Measurements from ENCODE around the gene EIF4EBP2. TPM values are rescaled to one million over a fixed set of nuclear protein-coding genes. Genes with fewer than 3 reads are reported as not detected.

The EIF4EBP2 gene
- polyA plus RNA-seq, 3 donors: 19.4 to 74.8 (median 60.2) TPM

- H3K27ac ChIP-seq (ENCODE audit: low read depth, low read length): no peak overlapping the region
These were observed 14.3 kb downstream of the EIF4EBP2 start for GRCh38 chr10:70418229-70418628.

GRCh38 chr10:70418713-70419112, 14.8 kb downstream of the EIF4EBP2 start:
- no peak overlapping the region for H3K27ac ChIP-seq (ENCODE audit: low read depth, low read length)
- whole genome bisulfite sequencing, 3 donors: 95 to 99% (median 97%) methylated on average over 3 of the region's 3 CpGs

More at GRCh38 chr10:70418229-70418628, 14.3 kb downstream of the EIF4EBP2 start:
- 86 to 96% (median 92%) methylated on average over 1 of the region's 1 CpG for WGBS, 3 donors

- no peak overlapping the region for H3K27ac ChIP-seq (ENCODE audit: low read depth, low read length)
- 88 to 92% (median 89%) methylated on average over 3 of the region's 3 CpGs for WGBS, 3 donors
These were observed 20.4 kb downstream of the EIF4EBP2 start for GRCh38 chr10:70424320-70424719.

- H3K27ac ChIP-seq (ENCODE audit: low read depth, low read length): no peak overlapping the region
- WGBS, 3 donors: 72 to 88% (median 78%) methylated on average over 3 of the region's 3 CpGs
These were observed 21.2 kb downstream of the EIF4EBP2 start for GRCh38 chr10:70425096-70425495.

- 92 to 96% (median 93%) methylated on average over 3 of the region's 3 CpGs for WGBS, 3 donors
- no peak overlapping the region for H3K27ac ChIP-seq (ENCODE audit: low read depth, low read length)
These were observed 22.9 kb downstream of the EIF4EBP2 start for GRCh38 chr10:70426823-70427222.

GRCh38 chr10:70430493-70431445, 26.8 kb downstream of the EIF4EBP2 start:
- WGBS, 3 donors: 42 to 53% (median 48%) methylated on average over 6 of the region's 6 CpGs
- no peak overlapping the region for H3K27ac ChIP-seq (ENCODE audit: low read depth, low read length)

GRCh38 chr10:70432101-70432500, 28.2 kb downstream of the EIF4EBP2 start:
- WGBS, 3 donors: 49 to 70% (median 70%) methylated on average over 4 of the region's 4 CpGs
- no peak overlapping the region for H3K27ac ChIP-seq (ENCODE audit: low read depth, low read length)

GRCh38 chr10:70432561-70433263, 28.8 kb downstream of the EIF4EBP2 start:
- WGBS, 3 donors: 46 to 80% (median 50%) methylated on average over 6 of the region's 6 CpGs
- H3K27ac ChIP-seq (ENCODE audit: low read depth, low read length): no peak overlapping the region

- WGBS, 3 donors: 67 to 86% (median 76%) methylated on average over 9 of the region's 9 CpGs
- H3K27ac ChIP-seq (ENCODE audit: low read depth, low read length): no peak overlapping the region
These were observed 29.8 kb downstream of the EIF4EBP2 start for GRCh38 chr10:70433581-70434280.

- WGBS, 3 donors: 92 to 93% (median 93%) methylated on average over 19 of the region's 19 CpGs
- H3K27ac ChIP-seq (ENCODE audit: low read depth, low read length): no peak overlapping the region
These were observed 31.5 kb downstream of the EIF4EBP2 start for GRCh38 chr10:70435241-70436085.

GRCh38 chr10:70437721-70438120, 33.8 kb downstream of the EIF4EBP2 start:
- H3K27ac ChIP-seq (ENCODE audit: low read depth, low read length): no peak overlapping the region
- WGBS, 3 donors: 42 to 75% (median 71%) methylated on average over 5 of the region's 5 CpGs

GRCh38 chr10:70440296-70441160, 36.6 kb downstream of the EIF4EBP2 start:
- H3K27ac ChIP-seq (ENCODE audit: low read depth, low read length): no peak overlapping the region
- WGBS, 3 donors: 3 to 5% (median 5%) methylated on average over 69 of the region's 69 CpGs

- no peak within 1 kb of the TSS for H3K27ac ChIP-seq (ENCODE audit: low read depth, low read length)
- WGBS, 3 donors: 6 to 13% (median 9%) methylated on average over 56 to 60 of the region's 60 CpGs
These were observed 37.4 kb downstream of the EIF4EBP2 start, which contains the start of gene NODAL for GRCh38 chr10:70441161-70441894. Gene NODAL (minus strand): TSS chr10:70441681. CDS start chr10:70441667, 14 bp downstream.

- no peak overlapping the region for H3K27ac ChIP-seq (ENCODE audit: low read depth, low read length)
- WGBS, 3 donors: 25 to 42% (median 42%) methylated on average over 12 of the region's 12 CpGs
These were observed 38.0 kb downstream of the EIF4EBP2 start for GRCh38 chr10:70441895-70442309.

GRCh38 chr10:70442332-70442988, 38.5 kb downstream of the EIF4EBP2 start:
- H3K27ac ChIP-seq (ENCODE audit: low read depth, low read length): no peak overlapping the region
- WGBS, 3 donors: 68 to 92% (median 91%) methylated on average over 6 of the region's 6 CpGs

GRCh38 chr10:70444744-70445143, 40.8 kb downstream of the EIF4EBP2 start:
- WGBS, 3 donors: 89 to 93% (median 93%) methylated on average over 4 of the region's 4 CpGs
- no peak overlapping the region for H3K27ac ChIP-seq (ENCODE audit: low read depth, low read length)
